HFF-Myc (cell line): ENCODE results near the gene KCNQ1.

Source experiments
- DNase-seq: peaks from one replicate; pipeline ENCODE4 v3.0.0-alpha.2; 2011; ENCODE audit warnings: low read depth; ENCODE audit errors: extremely low read depth
- H3K4me3 ChIP-seq: replicated peaks from 2 replicates; pipeline ENCODE4 v1.5.1; 2011; ENCODE audit warnings: low read depth, mild to moderate bottlenecking, control low read depth, low read length
- TF ChIP-seq, protein P1 (sequence below): IDR thresholded peaks from 2 replicates; pipeline ENCODE4 v1.5.1; 2012; ENCODE audit warnings: mild to moderate bottlenecking, low read depth, low read length, control low read depth; ENCODE audit errors: missing control alignments

The KCNQ1 gene

DNA sequence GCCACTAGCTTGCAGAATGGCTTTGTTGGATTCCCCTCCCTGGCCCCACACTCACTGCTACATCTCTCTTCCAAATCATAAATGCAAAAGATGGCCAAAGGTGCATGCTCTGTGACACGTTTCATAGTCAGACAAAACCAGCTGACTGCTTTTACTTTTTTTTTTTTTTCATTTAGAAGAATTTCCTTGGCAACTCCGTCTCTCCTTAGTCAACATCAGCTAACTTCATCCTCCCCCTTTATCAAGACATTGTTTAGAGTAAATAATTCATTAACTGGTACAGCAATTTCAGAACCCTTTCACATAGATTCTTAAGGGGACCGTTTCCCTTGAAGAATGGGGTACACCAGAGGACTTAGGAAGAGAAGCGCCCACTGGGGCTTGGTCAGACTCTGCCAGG lies 239.0 kb downstream of the KCNQ1 start:
- DNase-seq: no peak
- no peak overlapping the region for H3K4me3 ChIP-seq
- TF ChIP-seq, protein P1, sequence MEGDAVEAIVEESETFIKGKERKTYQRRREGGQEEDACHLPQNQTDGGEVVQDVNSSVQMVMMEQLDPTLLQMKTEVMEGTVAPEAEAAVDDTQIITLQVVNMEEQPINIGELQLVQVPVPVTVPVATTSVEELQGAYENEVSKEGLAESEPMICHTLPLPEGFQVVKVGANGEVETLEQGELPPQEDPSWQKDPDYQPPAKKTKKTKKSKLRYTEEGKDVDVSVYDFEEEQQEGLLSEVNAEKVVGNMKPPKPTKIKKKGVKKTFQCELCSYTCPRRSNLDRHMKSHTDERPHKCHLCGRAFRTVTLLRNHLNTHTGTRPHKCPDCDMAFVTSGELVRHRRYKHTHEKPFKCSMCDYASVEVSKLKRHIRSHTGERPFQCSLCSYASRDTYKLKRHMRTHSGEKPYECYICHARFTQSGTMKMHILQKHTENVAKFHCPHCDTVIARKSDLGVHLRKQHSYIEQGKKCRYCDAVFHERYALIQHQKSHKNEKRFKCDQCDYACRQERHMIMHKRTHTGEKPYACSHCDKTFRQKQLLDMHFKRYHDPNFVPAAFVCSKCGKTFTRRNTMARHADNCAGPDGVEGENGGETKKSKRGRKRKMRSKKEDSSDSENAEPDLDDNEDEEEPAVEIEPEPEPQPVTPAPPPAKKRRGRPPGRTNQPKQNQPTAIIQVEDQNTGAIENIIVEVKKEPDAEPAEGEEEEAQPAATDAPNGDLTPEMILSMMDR: no peak

DNA sequence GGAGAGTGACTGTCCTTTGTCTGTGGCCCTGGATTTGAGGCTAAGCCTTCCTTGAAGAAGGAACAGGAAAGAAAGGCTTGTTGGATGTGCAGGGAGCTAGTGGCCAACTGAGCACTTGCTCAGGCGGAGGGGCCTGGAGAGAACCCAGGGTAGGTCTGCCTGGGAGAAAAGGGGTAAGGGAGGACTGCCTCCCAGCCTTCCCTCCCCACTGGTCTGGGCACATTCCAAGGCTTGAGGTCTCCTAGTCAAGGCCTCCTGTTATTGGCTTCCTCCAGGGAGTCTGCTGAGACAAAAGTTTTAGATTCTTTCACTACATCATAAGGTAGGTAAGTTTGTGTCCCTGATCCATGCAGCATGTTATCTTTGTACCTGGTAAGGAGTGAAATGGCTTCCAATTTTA lies 239.8 kb downstream of the KCNQ1 start:
- no peak overlapping the region for H3K4me3 ChIP-seq
- TF ChIP-seq, protein P1: no peak
- no peak for DNase-seq

DNA sequence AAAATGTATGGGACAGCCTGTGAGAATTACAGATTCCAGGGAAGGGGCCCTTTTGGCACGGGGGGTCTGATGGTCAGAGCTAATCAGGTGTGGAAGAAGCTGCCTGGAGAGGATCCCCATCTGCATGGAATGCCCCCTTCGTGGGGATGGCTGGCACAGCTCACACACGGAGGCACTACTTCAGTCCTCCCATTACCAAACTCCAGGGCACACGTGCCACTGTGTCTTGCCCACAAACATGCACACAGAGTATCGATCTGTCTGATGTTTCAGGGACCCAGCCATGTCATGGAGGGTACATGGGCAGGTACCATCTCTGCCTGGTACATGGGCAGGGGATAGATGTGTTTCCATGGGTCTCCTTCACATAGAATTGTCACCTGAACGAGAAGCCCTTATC lies 240.2 kb downstream of the KCNQ1 start:
- H3K4me3 ChIP-seq: no peak overlapping the region
- TF ChIP-seq, protein P1: no peak
- DNase-seq: no peak

DNA sequence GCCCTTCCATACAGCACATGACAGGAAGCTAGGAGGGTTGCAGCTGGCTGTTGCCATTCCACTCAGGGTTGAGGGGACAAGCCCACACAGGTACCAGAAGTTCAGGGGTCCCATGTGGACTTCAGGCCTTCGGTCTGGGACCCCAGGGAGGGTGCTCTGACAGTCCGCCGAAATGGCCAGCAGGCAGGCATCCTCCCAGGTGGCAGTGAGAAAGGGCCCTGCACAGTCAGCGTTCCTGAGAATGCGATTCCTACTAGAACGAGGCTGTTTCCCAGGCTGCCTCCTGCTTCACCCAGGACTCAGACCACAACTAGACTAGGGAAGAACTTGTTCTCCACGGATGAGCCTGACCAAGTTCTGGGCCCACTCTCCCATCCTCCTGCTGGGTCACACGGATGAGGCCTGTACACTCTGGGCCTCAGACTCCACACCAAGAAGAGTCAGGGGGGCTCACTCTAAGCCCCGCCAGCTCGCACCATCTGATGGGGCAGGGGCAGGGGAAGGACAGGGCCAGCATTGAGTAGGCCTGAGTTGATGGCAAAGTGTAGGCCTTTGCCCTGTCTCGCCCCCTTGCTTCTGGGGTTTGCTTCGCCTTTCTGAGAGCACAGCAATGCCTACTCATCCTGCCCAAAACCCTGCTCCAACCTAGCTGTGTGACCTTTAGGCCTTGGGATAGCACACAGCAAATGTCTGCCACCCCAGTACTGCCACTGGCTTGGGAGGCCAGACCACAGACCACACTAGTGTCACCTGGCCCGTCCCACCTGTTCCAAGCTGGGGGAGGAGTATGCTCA lies 241.0 kb downstream of the KCNQ1 start:
- TF ChIP-seq, protein P1: no peak
- no peak overlapping the region for H3K4me3 ChIP-seq
- no peak for DNase-seq

DNA sequence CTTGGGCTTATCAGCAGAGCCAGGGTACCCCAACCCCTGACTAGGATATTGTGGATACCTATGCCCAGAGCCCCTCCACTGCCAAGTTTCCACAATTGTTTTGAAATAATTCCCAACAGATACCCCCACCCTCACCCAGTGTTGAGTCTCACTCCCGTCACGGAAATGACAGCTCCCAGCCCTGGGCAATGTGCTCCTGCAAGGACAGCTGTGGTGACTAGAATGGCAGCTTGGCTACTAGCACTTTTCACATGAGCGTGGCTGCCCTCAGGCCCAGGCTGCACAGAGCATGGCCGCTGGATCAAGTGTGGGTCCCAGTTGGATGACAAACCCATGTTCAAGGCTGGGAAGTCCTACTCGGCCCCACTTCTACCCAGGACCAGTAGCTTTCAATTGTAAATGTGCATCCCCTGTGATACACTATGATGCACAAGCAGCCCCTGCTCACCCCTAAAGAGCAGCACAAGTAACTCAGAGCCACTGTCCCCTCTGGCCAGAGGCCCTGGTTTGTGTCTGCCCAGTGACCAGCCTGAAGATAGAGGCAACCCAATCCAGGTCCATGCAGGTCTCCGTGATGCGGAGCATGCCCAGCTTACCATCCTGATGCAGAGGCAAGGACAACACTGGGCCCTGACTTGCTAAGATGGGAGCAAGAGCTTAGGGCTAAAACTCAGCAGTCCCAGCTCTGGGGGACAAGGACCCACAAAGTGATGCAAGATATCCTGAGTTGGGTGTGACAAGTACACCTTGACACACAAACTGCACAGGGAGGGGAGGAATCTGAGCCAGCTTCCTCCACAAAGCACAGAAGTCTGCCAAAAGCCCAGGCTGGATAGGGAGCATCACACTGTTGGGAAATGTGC lies 241.8 kb downstream of the KCNQ1 start:
- DNase-seq: no peak
- H3K4me3 ChIP-seq: no peak overlapping the region

DNA sequence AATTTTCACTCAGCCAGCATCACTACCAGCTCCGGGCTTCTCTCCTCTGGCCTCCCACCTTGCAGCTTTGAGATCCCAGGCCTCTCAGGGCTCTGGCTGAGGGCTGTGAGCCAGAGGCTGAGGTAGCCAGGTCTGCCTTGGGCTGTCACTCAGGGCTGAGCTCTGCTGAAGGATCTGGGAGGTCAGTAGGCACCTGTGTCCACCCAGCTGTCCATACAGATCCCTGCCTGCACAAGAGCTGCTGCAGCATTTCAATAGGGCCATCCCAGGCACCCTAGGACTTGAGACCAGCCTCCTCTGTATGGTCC lies 242.4 kb downstream of the KCNQ1 start:
- TF ChIP-seq, protein P1: no peak
- H3K4me3 ChIP-seq: no peak overlapping the region
- no peak for DNase-seq

More for the DNA sequence above, 241.8 kb downstream of the KCNQ1 start:
- TF ChIP-seq, protein P1: no peak
